C4-2B (cell line): ENCODE measurements around the gene ZNF423.

Source experiments
- H3K27ac ChIP-seq: fragments of 450-650 bp; 2 replicates; pipeline ENCODE4 v1.5.1; 2017
- ZFX ChIP-seq: fragments of 450-650 bp; IDR thresholded peaks from 2 replicates; pipeline ENCODE4 v1.6.1; 2017
- TF ChIP-seq, protein P1 (sequence below): fragments of 450-650 bp; conservative IDR thresholded peaks from 2 replicates; pipeline ENCODE4 v1.5.1; 2017; ENCODE audit warnings: mild to moderate bottlenecking

The ZNF423 gene

DNA sequence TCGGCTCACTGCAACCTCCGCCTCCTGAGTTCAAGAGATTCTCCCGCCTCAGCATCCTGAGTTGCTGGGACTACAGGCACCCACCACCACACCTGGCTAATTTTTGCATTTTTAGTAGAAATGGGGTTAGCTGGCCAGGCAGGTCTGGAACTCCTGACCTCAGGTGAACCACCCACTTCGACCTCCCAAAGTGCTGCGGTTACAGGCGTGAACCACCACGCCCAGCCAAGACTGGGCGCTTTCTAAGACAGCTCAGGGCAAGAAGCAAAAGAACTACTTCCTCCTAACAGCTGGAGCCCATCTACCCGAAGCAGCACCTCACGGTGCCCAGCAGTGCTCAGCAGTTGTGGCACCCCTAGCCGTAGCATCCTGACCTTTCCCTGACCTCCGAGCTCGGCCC lies 109.4 kb downstream of the ZNF423 start:
- H3K27ac ChIP-seq, result no peak overlapping the region
- TF ChIP-seq ZFX, result no peak
- TF ChIP-seq, protein P1, sequence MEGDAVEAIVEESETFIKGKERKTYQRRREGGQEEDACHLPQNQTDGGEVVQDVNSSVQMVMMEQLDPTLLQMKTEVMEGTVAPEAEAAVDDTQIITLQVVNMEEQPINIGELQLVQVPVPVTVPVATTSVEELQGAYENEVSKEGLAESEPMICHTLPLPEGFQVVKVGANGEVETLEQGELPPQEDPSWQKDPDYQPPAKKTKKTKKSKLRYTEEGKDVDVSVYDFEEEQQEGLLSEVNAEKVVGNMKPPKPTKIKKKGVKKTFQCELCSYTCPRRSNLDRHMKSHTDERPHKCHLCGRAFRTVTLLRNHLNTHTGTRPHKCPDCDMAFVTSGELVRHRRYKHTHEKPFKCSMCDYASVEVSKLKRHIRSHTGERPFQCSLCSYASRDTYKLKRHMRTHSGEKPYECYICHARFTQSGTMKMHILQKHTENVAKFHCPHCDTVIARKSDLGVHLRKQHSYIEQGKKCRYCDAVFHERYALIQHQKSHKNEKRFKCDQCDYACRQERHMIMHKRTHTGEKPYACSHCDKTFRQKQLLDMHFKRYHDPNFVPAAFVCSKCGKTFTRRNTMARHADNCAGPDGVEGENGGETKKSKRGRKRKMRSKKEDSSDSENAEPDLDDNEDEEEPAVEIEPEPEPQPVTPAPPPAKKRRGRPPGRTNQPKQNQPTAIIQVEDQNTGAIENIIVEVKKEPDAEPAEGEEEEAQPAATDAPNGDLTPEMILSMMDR, result no peak

DNA sequence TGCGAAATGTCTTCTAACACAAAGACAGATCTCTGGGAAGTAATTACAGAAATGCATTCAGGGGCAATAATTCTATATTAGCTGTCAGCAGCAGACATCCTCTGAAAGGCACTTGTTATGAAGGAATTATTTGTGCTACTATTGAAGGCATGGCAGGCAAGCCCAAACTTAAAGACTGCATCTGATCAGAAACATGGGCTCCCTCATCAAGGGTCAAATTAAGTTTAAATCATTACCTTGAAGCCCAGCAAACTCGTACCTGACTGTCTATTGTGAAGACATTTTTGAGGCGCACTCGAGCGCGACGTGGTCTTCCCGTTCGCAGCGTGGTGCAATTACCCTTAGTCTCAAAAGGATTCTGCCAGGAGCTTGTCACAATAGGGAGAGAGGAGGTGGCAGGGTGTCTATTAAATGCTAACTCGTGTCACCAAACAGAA lies 110.6 kb downstream of the ZNF423 start:
- H3K27ac ChIP-seq, result no peak overlapping the region
- no peak for TF ChIP-seq ZFX
- TF ChIP-seq, protein P1, result no peak

DNA sequence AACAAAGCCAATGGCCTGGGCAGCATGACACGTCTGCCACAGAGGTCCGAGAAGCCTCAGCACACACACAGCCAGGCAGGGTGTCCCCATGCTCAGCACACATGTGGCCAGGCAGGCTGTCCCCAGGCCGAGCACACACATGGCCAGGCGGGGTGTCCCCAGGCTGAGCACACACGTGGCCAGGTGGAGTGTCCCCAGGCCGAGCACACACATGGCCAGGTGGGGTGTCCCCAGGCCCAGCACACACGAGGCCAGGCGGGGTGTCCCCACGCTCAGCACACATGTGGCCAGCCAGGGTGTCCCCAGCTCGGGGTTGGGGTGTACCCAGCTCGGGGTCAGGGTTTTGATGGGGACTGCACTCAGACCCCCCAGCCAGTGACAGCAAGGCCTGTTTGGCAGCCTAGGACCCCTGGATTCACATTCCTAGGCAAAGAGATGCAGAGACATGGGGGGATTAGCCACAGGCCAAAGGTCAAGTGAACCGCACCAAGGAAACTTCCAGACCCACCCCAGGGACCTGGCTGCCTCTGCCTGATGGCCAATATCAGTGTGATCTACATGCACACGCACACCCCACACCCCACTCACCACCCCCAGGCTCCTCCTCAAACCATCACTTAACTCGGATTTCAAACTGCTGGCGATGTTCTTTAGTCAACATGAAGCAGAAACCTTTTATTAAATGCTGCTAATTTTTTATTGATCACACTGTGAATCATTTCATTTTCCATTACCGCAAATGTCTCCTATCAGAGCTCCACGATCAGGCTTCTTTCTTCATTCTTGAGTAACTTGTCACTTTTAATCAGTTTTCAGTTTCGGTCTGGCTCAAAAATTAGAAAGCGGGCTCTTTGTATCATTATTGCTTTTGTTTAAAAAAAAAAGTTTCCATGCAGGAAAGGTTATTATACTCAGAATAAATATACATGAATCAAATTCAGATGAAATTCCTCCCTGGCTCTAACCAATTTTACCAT lies 111.4 kb downstream of the ZNF423 start:
- H3K27ac ChIP-seq, result no peak overlapping the region
- TF ChIP-seq, protein P1, result no peak
- TF ChIP-seq ZFX, result no peak

DNA sequence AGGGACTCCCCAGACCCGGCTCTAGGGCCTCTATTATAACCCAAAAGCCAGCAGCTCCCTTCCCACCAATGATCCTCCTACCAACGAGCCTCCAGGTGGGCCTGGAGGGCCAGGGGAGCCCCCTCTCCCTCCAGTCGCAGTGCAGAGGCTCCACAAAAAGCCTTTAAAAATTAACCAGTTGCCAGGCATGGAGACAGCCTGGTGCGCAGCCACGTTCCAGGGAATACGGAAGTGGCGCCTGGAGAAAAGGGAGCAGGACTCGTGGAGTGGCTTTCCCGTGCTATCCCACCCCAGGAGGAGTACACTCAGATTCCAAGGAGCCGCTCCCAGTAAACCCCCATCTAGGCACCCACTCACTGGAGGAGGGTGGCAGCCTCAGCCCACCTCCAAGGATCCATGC lies 112.3 kb downstream of the ZNF423 start:
- TF ChIP-seq, protein P1, result no peak
- no peak overlapping the region for H3K27ac ChIP-seq

DNA sequence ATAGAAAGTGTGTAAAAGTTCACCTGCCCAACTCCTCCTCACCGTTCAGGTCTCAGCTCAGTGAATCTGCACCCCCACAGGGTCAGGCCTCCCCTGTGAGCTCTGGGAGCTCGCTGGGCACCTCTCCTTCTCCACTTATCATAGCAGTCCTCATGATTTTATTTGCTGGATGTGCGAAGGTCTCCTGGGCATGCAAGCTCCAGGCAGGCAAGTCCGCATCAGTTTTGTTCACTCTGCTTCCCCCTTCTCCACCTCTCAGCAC lies 112.8 kb downstream of the ZNF423 start:
- H3K27ac ChIP-seq, result no peak overlapping the region
- no peak for TF ChIP-seq ZFX
- TF ChIP-seq, protein P1, result no peak

DNA sequence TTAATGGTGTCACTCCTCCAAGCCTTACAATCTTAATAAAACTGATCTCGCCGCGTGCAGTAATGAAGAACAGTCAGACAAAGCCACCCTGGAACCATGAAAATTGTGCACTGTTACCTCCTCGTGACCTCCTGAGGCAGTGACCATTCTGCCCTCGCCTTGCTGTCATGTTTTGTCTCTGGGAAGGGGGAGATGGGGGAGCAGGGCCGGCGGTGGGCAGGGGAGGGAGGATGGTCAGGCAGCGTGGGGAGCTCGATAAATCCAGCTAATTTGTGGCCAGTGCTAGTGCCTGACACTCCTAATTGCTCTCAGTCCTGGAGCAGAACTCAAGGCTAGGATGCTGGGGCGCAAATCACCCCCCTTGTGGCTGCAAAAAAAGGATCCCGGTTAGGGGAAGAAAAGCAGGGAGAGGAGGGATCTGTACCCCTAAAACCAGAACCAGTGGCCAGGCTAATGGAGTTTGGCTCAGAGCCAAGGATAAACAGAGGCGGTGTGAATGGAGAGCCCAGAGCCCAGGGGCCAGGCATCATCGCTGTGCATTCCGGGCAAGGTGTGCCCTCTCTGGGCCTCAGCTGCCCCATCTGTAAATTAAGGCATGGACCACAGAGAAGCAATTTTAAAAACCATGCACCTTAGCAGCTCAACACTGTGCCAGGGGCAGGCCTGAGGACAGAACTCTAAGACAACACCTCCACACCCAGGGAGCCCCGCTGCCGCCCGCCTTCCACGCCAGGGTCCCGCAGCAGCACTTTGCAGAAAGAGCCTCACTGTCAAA lies 113.3 kb downstream of the ZNF423 start:
- H3K27ac ChIP-seq, result no peak overlapping the region
- TF ChIP-seq ZFX, result no peak
- TF ChIP-seq, protein P1, result no peak

DNA sequence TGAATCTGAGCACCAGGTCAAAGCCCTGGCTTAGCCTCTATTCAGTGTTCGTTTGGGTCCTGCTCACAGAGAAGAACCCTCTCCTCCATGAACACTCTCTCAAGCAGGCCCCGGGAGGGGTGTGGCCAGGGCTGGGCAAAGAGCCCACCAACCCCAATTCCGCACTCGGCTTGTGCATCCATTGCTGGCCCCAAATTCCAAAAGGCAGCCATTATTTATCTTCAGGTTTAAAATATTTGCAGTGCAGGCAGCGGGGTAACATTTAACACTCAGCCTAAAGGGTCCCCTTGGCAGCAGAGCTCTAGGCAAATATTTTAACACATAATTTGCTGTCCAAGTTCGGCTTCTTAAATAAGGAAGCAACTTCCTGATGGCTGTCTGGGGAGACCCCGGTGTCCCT lies 115.7 kb downstream of the ZNF423 start:
- H3K27ac ChIP-seq, result no peak overlapping the region
- TF ChIP-seq, protein P1, result no peak
